ENCODE results near the gene TCF12.
"Not testable (repeated sequence)": the region's sequence is repeated elsewhere in the genome, so short reads cannot be mapped to it uniquely, and the experiment has no call there.

Gene TCF12

DNA sequence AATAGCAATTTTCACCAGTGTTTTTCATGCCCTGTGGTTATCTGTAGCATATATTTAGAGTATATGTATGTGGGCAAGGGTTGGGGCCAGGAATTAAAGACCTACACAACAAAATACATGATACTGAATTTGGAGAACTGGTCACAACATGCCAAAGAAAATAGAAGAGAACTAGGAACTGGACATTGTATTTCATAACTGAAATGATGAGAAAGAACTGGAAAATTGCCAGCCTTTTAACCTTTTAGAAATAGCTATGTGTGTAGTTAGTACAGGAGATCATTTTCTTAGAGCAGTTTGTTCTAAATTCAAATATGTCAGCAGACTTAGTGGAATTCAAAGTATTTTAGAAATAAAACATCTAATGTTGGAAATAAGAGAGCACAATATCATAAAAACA is 230.8 kb downstream of the TCF12 start:
- no peak overlapping the region for H3K4me3 ChIP-seq (ENCODE audit: low read depth, low read length)
- TF ChIP-seq, protein P1, sequence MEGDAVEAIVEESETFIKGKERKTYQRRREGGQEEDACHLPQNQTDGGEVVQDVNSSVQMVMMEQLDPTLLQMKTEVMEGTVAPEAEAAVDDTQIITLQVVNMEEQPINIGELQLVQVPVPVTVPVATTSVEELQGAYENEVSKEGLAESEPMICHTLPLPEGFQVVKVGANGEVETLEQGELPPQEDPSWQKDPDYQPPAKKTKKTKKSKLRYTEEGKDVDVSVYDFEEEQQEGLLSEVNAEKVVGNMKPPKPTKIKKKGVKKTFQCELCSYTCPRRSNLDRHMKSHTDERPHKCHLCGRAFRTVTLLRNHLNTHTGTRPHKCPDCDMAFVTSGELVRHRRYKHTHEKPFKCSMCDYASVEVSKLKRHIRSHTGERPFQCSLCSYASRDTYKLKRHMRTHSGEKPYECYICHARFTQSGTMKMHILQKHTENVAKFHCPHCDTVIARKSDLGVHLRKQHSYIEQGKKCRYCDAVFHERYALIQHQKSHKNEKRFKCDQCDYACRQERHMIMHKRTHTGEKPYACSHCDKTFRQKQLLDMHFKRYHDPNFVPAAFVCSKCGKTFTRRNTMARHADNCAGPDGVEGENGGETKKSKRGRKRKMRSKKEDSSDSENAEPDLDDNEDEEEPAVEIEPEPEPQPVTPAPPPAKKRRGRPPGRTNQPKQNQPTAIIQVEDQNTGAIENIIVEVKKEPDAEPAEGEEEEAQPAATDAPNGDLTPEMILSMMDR (IDR thresholded peaks at IDR 0.05; ENCODE audit: insufficient read depth, low read length, missing control alignments) = no peak
- ChIA-PET POLR2A (no interaction called here), CTCF (interaction anchor here (0.9 to 8.8 kb wide), 15 partner anchors 8 to 393 kb away, joined by 3 to 172 read pairs (median 4); no protein-coding TSS in a partner anchor)
- DNase-seq (ENCODE audit: low read depth, low spot score) = no peak

DNA sequence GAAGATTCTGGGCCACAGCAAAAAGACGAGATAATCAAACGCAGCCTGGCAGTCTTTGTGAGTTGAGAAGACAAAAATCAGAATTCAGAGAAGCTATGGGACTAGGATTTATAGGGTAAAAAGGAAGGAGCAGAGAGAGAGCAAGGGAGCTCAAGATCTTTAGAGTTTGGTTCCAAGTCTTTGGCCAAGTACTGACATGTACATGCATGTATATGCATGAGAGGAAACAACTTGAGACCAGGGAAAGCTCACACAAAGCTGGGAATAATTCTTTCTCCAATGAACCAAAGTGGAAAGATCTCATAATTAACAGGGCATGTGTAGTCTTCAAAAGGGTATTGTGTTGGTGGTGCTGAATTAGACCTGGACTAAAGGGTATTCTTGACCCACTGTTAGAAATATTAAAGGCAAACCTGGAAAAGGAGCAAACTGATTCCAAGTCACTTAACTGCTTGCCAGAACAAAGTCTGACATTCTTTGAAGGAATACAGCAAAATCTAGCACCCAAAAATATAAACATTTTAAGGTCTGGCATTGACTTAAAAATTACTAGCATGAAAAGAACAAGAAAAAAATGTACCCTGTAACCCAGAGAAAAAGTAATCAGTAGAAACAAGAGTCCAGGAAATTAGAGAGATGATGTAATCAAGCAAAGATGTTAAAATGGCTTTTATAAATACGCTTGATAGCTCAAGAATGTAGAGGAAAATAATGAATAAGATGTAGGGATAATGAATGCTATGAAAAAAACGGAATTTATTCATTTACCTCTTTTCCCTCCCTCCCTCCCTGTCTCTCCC is 231.8 kb downstream of the TCF12 start:
- DNase-seq (ENCODE audit: low read depth, low spot score) = peak; percentile 41

DNA sequence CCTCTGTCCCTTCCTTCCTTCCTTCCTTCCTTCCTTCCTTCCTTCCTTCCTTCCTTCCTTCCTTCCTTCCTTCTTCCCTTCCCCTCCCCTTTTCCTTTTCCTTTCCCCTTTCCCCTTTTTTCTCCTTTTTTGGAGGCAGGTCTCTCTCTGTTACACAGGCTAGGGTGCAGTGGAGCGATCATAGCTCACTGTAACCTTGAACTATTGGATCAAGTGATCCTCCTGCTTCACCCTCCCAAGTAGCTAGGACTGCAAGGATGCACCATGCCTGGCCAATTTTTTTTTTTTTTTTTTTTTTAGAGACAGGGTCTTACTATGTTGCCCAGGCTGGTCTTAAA is 232.4 kb downstream of the TCF12 start:
- CTCF ChIA-PET = interaction anchor here (1.3 to 8.8 kb wide), 3 partner anchors 12 to 155 kb away, joined by 5 to 172 read pairs (median 6); no protein-coding TSS in a partner anchor
- POLR2A ChIA-PET; H3K4me3 ChIP-seq (ENCODE audit: low read depth, low read length); DNase-seq (ENCODE audit: low read depth, low spot score): not testable (repeated sequence)

More for the DNA sequence above, 231.8 kb downstream of the TCF12 start:
- CTCF ChIA-PET = interaction anchor here (0.7 to 8.8 kb wide), 8 partner anchors 12 to 189 kb away, joined by 3 to 172 read pairs (median 5); no protein-coding TSS in a partner anchor
- TF ChIP-seq, protein P1 (IDR thresholded peaks at IDR 0.05; ENCODE audit: insufficient read depth, low read length, missing control alignments) = no peak
- H3K4me3 ChIP-seq (ENCODE audit: low read depth, low read length) = no peak overlapping the region
- POLR2A ChIA-PET = interaction anchor here (0.6 kb wide), 1 partner anchor 153 kb away, joined by 3 read pairs; no protein-coding TSS in a partner anchor

DNA sequence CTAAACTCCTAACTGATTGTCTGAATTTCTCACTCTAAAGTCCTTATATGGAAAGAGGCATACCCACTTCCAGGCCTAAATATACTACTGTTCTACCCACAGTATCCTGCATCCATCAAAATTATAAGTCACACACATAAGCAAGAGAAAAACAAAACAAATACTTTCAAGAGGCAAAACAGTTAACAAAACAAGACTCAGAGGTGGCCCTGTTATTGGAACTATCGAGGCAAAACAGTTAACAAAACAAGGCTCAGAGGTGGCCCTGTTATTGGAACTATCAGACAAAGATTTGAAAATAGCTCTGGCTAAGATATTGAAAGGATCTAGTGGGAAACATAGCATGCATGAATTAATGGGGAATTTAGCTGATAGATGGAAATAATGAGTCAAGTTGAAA is 233.7 kb downstream of the TCF12 start:
- ChIA-PET POLR2A (no interaction called here), CTCF (interaction anchor here (0.6 to 8.8 kb wide), 3 partner anchors 10 to 154 kb away, joined by 3 to 172 read pairs (median 5); no protein-coding TSS in a partner anchor)
- no peak overlapping the region for H3K4me3 ChIP-seq (ENCODE audit: low read depth, low read length)
- DNase-seq (ENCODE audit: low read depth, low spot score) = no peak
- TF ChIP-seq, protein P1 (IDR thresholded peaks at IDR 0.05; ENCODE audit: insufficient read depth, low read length, missing control alignments) = no peak

DNA sequence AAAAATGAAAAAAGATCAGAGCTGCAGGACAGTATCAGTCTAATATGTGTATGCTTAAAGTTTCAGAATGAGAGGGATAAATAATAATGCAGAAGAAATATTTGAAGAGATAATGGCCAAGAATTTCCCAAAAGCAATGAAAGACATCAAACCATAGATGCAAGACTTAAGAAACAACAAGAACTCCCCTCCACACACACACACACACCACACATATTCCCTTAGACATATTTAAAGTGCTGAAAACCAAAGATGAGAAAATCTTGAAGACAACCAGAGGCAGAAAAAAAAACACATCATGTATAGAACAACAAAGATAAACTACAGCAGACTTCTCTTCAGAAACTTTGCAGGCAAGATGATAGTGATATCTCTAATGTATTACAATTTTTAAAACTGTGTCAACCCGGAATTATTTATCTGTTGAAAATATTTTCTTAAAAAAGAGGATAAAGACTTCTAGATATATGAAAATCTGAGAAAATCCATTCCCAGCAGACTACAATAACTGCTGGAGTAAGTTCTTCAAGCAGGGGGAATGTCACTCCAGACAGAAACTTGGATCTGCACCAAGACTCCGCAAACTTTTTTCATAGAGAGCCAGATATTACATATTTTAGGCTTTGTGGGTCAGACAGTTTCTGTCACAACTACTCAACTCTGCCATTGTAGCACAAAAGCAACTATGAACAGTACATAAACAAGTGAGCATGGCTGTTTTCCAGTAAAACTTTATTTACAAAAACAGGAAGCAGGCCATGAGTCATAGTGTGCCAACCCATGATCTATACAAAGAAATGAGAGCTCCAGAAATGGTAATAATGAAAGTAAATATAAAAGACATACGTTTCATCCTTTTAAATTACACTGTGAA is 234.5 kb downstream of the TCF12 start:
- H3K4me3 ChIP-seq (ENCODE audit: low read depth, low read length) = no peak overlapping the region
- CTCF ChIA-PET = interaction anchor here (0.6 to 8.8 kb wide), 4 partner anchors 11 to 154 kb away, joined by 3 to 172 read pairs (median 6); no protein-coding TSS in a partner anchor
- no peak for DNase-seq (ENCODE audit: low read depth, low spot score)
- POLR2A ChIA-PET = no interaction called here
- TF ChIP-seq, protein P1 (IDR thresholded peaks at IDR 0.05; ENCODE audit: insufficient read depth, low read length, missing control alignments) = no peak

DNA sequence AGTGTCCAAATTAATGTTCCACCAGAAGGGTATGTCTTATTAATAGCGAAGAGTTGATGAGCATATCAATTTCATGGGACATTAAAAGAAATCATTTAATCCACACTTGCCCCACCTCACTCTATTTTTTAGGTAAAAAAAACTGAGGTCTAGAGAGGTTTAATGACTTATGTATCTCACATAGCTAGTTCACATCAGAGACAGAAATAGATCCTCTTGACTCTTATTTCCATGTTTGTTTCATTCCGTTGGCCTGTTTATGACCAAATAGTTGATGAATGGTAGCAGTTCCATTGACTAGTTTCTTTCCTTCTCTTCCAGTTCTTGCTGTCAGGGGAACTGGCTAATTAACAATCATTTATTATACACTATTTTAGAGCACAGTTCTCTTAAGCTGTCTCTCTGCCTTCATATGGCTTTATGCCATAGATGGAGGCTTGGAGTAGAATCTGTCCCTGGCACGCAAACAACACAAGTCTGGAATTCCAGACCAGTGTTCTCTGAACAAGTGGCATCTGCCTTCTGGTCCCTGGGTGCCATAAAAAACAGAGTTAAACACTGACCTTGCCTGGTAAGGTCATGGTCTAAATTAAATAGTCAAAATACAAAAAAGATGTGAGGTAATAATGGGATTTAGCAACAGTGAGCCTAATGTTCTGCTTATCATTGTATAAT is 237.9 kb downstream of the TCF12 start:
- ChIA-PET CTCF (interaction anchor here (1.7 to 4.2 kb wide), 2 partner anchors 10 to 57 kb away, joined by 5 to 27 read pairs; no protein-coding TSS in a partner anchor), POLR2A (no interaction called here)
- no peak overlapping the region for H3K4me3 ChIP-seq (ENCODE audit: low read depth, low read length)
- DNase-seq (ENCODE audit: low read depth, low spot score) = no peak
- TF ChIP-seq, protein P1 (IDR thresholded peaks at IDR 0.05; ENCODE audit: insufficient read depth, low read length, missing control alignments) = no peak
